GM19455 (cell line): ENCODE data around the gene CDH4.

ENCODE experiments used
- ATAC-seq: cut with Tn5 transposase; IDR thresholded peaks from one replicate; pipeline ENCODE4 v1.9.1; 2021; ENCODE audit not compliant: unreplicated experiment

The CDH4 gene

DNA sequence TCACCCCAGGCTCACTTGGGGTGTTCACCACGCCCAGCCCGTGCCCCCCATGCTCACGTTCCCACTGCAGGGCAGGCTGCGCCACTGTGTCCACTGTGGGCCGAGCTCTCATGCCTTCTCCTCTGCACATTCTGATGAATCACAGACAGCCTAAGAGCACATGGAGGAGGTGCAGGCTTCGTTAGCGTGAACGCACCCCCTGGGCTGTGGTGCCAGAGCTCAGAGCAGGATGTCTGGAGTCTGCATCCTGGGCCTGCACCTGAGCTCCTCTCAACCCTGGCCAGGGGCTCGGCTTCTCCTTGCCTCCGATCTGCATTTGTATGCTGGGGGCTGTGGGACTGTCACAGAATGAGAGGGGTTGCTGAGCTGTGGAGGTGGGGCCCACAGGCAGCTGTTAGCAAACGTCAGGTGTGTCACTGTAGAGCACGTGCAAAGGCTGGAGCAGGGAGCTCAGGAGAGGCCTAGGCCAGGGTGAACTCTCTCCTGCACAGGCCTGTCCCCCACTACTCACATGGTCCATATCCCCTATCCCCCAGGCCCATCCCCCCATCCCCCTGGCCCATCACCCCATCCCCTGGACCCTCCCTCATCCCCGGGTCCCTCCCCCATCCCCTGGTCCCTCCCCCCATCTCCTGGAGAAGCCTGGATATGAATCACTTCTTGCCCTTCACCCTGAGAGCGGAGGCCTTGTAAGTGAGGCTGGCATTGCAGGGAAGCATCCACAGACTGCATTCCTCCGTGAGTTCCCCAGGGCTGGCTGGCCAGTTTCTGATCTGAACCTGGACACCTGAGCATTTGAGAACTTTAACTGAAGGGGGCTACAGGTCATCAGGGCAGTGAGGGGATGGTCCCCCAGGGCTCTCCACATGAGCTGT, 504.1 kb downstream of the CDH4 start:
- ATAC-seq: no peak

- no peak for ATAC-seq
Measured at GRCh38 chr20:61756966-61757677, 505.1 kb downstream of the CDH4 start.

GRCh38 chr20:61757678-61758563, 505.9 kb downstream of the CDH4 start:
- ATAC-seq: no peak

GRCh38 chr20:61758564-61759200, 506.6 kb downstream of the CDH4 start:
- no peak for ATAC-seq

- no peak for ATAC-seq
Measured at GRCh38 chr20:61759286-61760065, 507.4 kb downstream of the CDH4 start.

GRCh38 chr20:61760321-61760720, 508.3 kb downstream of the CDH4 start:
- no peak for ATAC-seq

DNA sequence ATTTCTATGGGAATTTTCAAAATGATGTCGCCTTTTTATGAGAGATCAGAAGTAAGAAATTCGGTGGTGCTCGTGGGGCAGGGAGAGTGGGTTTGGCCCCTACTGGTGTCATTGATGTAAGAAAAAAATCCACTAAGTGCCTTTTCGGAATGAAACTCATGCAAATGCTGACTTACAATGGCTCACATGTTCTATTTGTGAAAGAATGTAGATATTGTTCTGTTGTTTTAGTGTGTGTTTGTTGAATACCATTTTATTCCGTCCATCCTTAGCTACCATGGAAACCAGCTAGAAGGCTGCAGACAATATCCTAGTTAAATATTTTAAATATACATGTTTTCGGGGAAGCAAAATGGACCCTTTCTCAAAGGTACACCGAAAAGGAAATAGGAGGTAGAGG, 508.7 kb downstream of the CDH4 start:
- no peak for ATAC-seq

- ATAC-seq: no peak
Measured at GRCh38 chr20:61761453-61762166, 509.5 kb downstream of the CDH4 start.

DNA sequence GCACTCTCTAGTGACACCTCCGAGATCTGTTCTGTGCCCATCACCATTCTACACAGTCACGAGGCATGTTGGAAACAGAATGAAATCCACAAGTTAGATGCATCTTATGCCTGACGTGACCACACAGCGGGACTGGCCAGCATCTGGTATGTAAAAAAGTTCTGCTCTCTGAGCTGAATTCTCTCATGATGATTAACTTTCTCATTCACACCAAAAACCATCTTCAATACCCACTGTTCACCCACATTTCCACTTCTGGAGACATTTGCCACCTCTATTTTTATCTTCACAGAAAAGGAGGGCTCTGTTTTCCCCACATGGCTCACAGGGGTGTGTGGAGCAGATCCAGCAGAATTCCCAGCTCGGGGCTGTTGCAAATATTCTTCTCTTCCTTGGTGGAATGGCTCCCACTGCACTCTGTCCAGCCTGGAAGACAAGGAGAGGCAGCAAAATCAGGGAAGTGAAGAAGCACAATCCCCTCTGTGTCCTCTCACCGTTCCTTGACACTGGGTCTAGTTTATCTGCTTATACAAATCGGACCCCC, 510.2 kb downstream of the CDH4 start:
- no peak for ATAC-seq

- ATAC-seq: no peak
Measured at GRCh38 chr20:61762886-61763739, 511.1 kb downstream of the CDH4 start.

- no peak for ATAC-seq
Measured at GRCh38 chr20:61763740-61764400, 511.8 kb downstream of the CDH4 start.

DNA sequence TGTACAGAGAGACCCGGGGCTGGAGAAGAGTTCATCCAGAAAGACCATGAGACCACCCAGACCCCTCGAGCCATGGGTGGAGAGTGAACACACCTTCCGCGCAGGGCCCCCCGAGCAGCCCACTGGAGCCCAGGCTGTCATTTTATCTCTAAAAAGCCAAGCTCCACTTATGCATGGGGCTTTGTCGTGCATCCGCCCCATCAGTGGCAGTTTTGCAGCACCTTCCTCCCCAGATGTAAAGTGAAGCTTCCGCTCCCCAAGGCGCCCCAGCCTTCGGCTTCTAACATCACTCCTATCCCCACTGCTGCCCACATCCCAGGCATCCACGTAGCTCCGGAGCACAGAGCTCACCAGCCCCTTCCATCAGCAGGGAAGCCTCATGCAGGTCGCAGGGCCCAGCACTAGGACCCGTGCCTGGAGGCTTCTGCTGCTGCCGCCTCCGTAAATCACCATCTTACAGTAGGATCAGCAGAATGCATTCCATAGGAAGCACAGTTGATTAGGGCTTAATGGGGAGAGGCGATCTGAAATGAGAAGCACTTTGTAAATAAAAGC, 512.5 kb downstream of the CDH4 start:
- ATAC-seq: no peak

DNA sequence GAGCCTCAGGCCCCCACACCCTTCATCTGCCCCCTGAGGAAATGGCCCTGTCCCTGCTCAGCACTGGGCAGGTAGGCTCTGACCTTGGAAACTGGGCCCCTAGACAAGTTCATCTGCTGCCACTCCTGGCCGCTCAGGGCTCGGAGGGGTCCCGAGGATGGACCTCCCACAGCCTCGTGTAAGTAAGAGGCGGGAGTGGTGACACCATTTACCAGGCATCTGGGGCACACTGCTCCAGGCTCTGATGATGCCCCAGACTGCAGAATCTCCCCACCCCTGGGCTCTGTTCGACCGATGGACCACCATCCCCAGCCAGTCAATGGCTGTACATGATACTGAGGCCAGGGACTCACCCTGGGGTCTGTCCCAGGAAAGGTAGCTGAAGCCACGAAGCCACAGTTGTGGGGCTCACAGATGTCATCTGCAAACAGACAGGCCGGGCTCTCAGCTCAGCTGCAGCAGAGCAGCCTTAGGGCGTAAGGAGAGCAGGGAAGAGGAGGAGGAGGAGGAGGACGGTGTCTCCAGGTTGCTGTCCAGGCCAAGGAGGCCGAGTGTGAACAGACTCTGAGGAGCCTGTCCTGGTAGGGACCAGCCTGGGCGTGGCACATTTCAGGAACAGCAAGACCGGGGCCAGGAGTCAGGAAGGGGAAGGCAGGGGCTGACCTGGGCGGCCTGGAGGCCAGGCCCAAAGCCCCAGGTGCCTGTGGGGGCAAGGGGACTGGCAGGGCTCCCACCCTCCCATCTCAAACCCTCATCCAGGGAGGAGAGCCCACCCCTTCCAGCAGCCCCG, 513.2 kb downstream of the CDH4 start:
- no peak for ATAC-seq

DNA sequence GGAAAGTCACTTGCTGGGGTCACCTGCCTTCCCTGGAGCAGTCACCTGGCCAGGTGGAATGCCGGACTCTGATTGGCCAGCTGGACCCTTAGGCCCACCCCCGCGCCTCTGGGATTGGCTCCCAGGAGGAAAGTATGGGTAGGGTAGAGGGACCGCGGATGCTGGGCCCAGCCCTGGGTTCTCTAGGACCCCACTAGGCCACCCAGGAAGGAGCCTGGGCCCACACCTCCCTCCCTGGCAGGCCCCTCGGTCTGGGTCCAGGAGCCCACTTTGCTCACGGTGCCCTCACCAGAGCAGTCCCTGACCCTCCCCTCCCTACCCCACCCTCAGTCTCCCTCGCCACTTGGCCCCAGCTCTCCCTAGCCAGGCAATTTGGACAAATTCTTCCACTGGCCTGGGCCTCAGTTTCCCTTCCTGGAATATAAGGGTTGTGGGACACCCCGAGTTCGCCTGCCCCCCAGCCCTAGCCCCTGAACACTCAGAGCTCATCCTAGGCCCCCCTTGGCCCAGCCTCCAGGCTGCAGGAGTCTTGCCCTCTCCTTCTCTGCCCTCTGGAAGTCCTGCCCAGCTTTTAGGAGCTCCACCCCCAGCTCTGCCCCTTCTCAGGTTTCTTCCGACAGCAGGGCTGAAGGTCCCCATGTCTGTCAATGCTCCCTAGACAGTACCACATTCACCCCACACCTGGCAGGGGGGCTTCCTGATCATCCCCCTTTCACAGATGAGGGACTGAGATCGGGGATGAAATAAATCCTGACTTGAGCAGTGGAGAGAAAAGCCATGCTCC, 514.0 kb downstream of the CDH4 start:
- ATAC-seq: no peak

DNA sequence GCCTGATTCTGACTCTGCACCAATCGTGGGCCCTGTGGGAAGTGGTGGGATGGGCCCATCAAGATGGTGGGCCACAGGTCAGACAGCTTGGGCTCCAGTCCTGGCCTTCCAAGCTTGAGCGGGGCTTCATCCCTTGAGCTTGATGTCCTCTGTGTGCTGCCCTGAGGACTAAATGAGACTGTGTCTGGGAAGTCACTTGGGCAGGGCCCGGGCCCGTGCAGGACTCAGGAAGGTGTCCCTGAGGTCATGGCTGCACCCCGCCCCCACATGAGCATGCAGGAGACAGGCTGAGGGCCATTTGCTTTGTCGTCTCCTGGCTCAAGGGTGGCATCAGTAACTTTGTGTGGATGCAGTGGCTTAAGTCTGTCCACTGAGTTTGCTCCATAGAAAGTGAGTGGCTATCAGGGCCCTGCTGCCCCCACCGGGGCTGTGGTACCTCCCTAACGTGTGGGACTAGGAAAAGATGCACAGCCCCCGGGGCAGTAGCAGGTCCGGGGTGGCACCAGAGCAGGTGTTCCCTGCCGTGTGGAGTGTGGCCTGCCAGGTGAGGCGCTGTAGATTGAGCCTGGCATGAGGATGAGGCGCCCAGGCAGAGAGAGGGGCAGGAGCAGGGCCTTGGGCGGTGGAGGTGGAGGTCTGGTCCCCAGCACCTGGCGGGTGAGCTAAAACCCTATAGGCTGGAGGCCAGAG, 515.0 kb downstream of the CDH4 start:
- ATAC-seq: no peak
